SU-DHL-6 (cell line): Measurements from ENCODE around the gene SPNS3.

Source experiments
- H2AFZ ChIP-seq: fragments of 200-600 bp; sonication (generic); 2 replicates; pipeline ENCODE4 v1.6.1; 2014; ENCODE audit warnings: low read depth, mild to moderate bottlenecking, moderate library complexity, mixed read lengths, antibody characterized with exemption, low read length; ENCODE audit not compliant: severe bottlenecking
- H3F3A ChIP-seq: fragments of 200-600 bp; shearing (Covaris generic); 2 replicates; pipeline ENCODE4 v1.6.0; 2016; ENCODE audit warnings: antibody characterized with exemption, mild to moderate bottlenecking; ENCODE audit not compliant: insufficient read depth
- H3K27ac ChIP-seq: fragments of 200-600 bp; sonication (generic); 2 replicates; pipeline ENCODE4 v1.5.1; 2016; ENCODE audit warnings: low read depth, mild to moderate bottlenecking, low read length, moderate library complexity, mixed read lengths
- H3K27me3 ChIP-seq: fragments of 200-600 bp; sonication (generic), shearing (Covaris generic); 2 replicates; pipeline ENCODE4 v1.6.0; 2014; ENCODE audit warnings: mild to moderate bottlenecking, low read length
- H3K36me3 ChIP-seq: fragments of 200-600 bp; sonication (generic); 2 replicates; pipeline ENCODE4 v1.6.1; 2014; ENCODE audit warnings: mild to moderate bottlenecking, low read length, mixed read lengths
- H3K4me2 ChIP-seq: fragments of 300-600, 200-600 bp; shearing (Covaris generic), sonication (generic); 2 replicates; pipeline ENCODE4 v1.6.0; 2014; ENCODE audit warnings: low read length, low read depth, mild to moderate bottlenecking; ENCODE audit not compliant: poor library complexity, severe bottlenecking
- H3K4me3 ChIP-seq: fragments of 200-600 bp; sonication (generic); 2 replicates; pipeline ENCODE4 v1.5.1; 2014; ENCODE audit warnings: antibody characterized with exemption, low read length, mild to moderate bottlenecking, mixed read lengths; ENCODE audit not compliant: insufficient read depth, poor library complexity, severe bottlenecking
- H3K79me2 ChIP-seq: fragments of 200-600 bp; sonication (generic); 2 replicates; pipeline ENCODE4 v1.6.1; 2014; ENCODE audit warnings: mild to moderate bottlenecking, low read length, moderate library complexity; ENCODE audit not compliant: insufficient read depth
- H3K9ac ChIP-seq: fragments of 200-600 bp; sonication (generic); 2 replicates; pipeline ENCODE4 v1.7.0; 2014; ENCODE audit warnings: mild to moderate bottlenecking, low read length
- H3K9me2 ChIP-seq: fragments of 200-600 bp; sonication (generic); replicated peaks from 2 replicates; pipeline ENCODE4 v1.6.1; 2014; ENCODE audit warnings: low read length; ENCODE audit not compliant: insufficient read depth
- H3K9me3 ChIP-seq: fragments of 200-600 bp; sonication (generic); 2 replicates; pipeline ENCODE4 v1.6.1; 2014; ENCODE audit warnings: low read length, mixed read lengths; ENCODE audit not compliant: insufficient read depth
- H4K20me1 ChIP-seq: fragments of 200-600 bp; sonication (generic); 2 replicates; pipeline ENCODE4 v1.6.1; 2014; ENCODE audit warnings: low read depth, mild to moderate bottlenecking, antibody characterized with exemption, low read length, moderate library complexity, mixed read lengths
- EZH2phosphoT487 ChIP-seq: fragments of 200-600 bp; sonication (generic), shearing (Covaris generic); conservative IDR thresholded peaks from 2 replicates; pipeline ENCODE4 v1.6.1; 2018; ENCODE audit warnings: mild to moderate bottlenecking, antibody characterized with exemption, low read length, moderate library complexity, mixed read lengths
- TF ChIP-seq, protein P1 (sequence below): fragments of 200-600 bp; sonication (generic); IDR thresholded peaks from one replicate; pipeline ENCODE4 v1.5.1; 2017; ENCODE audit warnings: antibody characterized with exemption, mild to moderate bottlenecking, low read length, moderate library complexity; ENCODE audit not compliant: insufficient read depth, poor library complexity, severe bottlenecking

The SPNS3 gene

GRCh38 chr17:4449736-4450135 lies 16.0 kb downstream of the SPNS3 start:
- Histone ChIP-seq H3F3A (no peaks in the 10 kb centered on the region), H3K9me2 (no peaks in the 10 kb centered on the region), H3K79me2 (no peaks in the 10 kb centered on the region), H3K27me3 (no peaks in the 10 kb centered on the region), H3K4me2 (no peak overlapping the region), H3K27ac (no peak overlapping the region), H3K9me3 (no peaks in the 10 kb centered on the region), H4K20me1 (no peaks in the 10 kb centered on the region), H3K36me3 (no peaks in the 10 kb centered on the region), H2AFZ (no peak overlapping the region), H3K4me3 (no peak overlapping the region), H3K9ac (no peak overlapping the region)
- TF ChIP-seq, protein P1, sequence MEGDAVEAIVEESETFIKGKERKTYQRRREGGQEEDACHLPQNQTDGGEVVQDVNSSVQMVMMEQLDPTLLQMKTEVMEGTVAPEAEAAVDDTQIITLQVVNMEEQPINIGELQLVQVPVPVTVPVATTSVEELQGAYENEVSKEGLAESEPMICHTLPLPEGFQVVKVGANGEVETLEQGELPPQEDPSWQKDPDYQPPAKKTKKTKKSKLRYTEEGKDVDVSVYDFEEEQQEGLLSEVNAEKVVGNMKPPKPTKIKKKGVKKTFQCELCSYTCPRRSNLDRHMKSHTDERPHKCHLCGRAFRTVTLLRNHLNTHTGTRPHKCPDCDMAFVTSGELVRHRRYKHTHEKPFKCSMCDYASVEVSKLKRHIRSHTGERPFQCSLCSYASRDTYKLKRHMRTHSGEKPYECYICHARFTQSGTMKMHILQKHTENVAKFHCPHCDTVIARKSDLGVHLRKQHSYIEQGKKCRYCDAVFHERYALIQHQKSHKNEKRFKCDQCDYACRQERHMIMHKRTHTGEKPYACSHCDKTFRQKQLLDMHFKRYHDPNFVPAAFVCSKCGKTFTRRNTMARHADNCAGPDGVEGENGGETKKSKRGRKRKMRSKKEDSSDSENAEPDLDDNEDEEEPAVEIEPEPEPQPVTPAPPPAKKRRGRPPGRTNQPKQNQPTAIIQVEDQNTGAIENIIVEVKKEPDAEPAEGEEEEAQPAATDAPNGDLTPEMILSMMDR, result no peak
- TF ChIP-seq EZH2phosphoT487, result no peak

DNA sequence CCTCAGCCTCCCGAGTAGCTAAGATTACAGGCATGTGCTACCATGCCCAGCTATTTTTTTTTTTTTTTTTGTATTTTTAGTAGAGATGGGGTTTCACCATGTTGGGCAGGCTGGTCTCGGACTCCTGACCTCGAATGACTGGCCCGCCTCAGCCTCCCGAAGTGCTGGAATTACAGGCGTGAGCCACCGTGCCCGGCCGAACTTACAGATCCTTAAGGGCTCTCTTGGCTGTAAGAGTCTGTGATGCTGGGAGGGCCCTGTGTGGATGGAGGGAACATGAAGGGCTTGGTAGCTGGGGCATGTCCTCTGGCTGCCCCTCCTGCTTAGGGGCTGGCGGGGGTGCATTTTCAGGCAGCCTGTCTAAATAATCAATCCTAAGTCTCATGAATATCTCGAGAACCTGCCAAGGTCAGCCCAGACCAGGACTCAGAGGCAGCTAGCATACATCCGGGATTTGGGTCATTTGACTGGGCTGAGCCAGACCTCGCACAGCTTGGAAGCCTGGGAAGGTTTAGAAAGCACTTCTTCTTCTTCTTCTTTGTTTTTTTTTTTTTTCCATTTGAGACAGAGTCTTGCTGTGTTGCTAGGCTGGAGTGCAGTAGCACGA lies 17.1 kb downstream of the SPNS3 start:
- Histone ChIP-seq H3F3A (no peaks in the 10 kb centered on the region), H3K9ac (no peak overlapping the region), H2AFZ (no peak overlapping the region), H4K20me1 (no peaks in the 10 kb centered on the region), H3K36me3 (no peaks in the 10 kb centered on the region), H3K79me2 (no peaks in the 10 kb centered on the region), H3K9me3 (no peaks in the 10 kb centered on the region), H3K4me2 (no peak overlapping the region), H3K27ac (no peak overlapping the region), H3K27me3 (no peaks in the 10 kb centered on the region), H3K4me3 (no peak overlapping the region), H3K9me2 (no peaks in the 10 kb centered on the region)
- TF ChIP-seq, protein P1, result no peak
- no peak for TF ChIP-seq EZH2phosphoT487

- Histone ChIP-seq H3K27ac (no peak overlapping the region), H3K9me3 (no peaks in the 10 kb centered on the region), H3K4me2 (no peak overlapping the region), H4K20me1 (no peaks in the 10 kb centered on the region), H3K36me3 (no peaks in the 10 kb centered on the region), H2AFZ (no peak overlapping the region), H3F3A (no peaks in the 10 kb centered on the region), H3K9me2 (no peaks in the 10 kb centered on the region), H3K4me3 (no peak overlapping the region), H3K9ac (no peak overlapping the region), H3K27me3 (no peaks in the 10 kb centered on the region), H3K79me2 (no peaks in the 10 kb centered on the region)
- TF ChIP-seq EZH2phosphoT487, result no peak
- TF ChIP-seq, protein P1, result no peak
Measured at GRCh38 chr17:4453812-4454591, 20.3 kb downstream of the SPNS3 start.
